Measurements from ENCODE around the gene MFSD2A.
"Not testable (repeated sequence)": the region's sequence is repeated elsewhere in the genome, so short reads cannot be mapped to it uniquely, and the experiment has no call there.

The MFSD2A gene

DNA sequence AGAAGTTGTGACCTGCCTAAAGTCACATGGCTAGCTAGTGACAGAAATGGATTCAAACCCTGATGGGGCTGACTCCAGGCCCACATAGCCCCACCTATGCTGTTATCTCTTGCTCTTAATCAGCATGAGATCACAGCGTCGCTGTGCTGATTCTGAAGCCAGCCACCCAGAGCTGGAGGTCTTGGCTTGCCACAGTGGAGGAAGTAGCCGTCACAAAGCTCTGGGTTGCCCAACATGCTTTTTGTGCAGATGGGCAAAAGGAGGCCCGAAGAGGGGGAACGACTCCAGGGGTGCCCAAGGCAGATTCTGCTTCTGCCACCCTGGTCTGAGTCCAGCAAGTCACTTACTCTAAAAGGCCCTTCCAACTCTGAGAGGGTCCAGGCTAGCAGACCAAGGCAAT lies 14.7 kb upstream of the MFSD2A start:
- FAIRE-seq = no peak
- no peak for DNase-seq (ENCODE audit: insufficient read length, low spot score)

DNA sequence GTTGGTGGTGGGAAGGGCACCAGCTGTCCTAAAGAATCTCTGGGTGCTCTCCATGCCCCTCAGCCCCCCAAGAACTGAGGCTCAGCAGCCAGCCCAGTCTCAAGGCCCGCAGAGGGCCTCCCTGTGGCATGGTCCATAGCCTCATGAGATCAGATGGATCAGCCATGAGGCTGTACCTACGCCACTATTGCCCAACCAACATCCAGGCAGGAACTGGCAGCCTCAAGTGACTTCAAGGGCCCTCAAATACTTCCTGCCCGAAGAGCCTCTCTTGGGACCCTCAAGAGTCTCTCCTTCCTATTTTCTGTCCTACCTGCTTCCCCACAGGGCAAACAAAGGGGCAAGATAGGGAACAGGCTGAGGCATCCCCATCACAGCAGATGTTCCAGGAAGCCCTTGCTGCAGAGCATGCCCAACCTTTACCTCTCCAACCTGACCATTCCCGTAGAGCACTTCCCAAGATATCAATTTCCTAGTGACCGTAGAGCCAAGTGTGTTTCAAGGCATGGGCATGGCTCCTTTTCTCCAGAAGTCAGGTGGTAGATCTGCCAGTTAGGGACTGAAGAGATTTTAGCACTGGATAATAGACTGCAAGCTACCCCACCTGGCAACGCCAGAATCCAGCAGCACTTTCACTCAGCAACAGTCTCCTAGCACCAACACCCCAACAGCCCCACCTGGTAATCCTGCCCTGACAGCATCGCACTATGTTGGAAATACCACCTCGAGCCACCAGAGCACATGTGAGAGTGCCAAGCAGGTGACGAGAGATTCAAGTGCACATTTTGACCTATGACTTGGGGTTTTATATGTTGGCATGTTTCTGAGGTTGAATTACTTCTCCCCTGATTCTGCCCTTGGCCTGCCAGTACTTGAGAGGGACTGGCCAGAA lies 13.7 kb upstream of the MFSD2A start:
- no peak for FAIRE-seq

DNA sequence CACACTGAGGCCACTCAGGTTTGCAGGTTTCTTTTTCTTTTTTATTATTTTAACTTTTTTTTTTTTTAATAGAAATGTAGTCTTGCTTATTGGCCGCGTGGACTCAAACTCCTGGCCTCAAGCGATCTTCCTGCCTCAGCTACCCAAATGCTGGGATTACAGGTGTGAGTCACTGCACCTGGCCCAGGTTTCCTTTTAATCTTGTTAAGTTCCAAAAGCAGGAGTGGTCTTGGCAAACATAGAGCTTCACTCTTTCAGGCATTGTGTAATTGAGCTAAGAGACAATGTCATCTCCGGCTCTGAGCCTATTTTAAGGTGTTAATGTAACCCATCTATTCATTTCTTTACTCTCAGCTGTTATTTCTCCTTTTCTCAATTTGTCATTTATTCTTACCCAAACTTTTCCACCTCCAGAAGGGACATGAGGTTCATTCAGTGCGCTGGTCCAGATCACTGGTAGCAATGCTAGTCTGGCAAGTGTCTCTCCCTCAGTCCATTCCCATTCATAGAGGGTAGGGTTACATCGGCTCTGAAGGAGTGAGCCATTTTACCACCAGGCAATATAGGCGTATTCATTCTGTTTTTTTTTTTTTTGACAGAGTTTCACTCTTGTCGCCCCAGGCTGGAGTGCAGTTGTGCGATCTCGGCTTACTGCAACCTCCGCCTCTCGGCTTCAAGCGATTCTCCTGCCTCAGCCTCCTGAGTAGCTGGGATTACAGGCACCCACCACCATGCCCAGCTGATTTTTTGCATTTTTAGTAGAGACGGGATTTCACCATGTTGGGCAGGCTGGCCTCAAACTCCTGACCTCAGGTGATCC lies 11.3 kb upstream of the MFSD2A start:
- FAIRE-seq (no peak), DNase-seq (ENCODE audit: insufficient read length, low spot score) (no peak)

More for the DNA sequence above, 13.7 kb upstream of the MFSD2A start:
- no peak for DNase-seq (ENCODE audit: insufficient read length, low spot score)

DNA sequence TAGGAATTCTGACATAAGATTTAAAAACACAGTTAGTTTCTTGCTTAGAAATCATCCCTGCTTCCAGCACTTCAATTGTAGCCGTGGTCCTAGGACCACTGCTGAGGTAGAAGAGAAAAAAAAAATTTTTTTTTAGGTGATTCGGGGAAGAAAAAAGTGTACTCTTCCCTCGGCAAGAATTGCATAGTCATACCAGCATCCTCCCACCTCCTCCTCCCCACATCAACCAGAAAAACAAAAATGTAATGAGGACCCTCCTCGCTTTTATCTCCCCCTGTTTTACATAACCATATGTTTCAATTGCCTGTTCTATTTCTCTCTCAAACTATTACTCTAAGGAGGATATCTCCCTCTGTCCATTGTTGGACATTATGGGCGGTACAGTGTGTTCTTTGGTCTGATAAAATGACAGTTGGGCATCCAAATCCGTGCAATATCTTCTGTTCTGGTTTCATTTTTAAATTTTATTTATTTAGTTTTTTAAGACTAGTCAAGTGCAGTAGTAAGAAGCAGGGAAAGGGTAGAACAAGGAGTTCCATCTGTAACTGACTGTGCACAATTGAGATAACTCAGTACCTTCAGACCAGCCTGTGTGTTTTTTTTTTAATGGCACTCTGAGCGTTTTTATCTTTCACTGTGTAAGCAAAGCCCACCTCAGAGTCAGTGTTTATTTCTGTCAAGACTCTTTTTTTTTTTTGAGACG lies 10.4 kb upstream of the MFSD2A start:
- FAIRE-seq (no peak), DNase-seq (ENCODE audit: insufficient read length, low spot score) (no peak)

DNA sequence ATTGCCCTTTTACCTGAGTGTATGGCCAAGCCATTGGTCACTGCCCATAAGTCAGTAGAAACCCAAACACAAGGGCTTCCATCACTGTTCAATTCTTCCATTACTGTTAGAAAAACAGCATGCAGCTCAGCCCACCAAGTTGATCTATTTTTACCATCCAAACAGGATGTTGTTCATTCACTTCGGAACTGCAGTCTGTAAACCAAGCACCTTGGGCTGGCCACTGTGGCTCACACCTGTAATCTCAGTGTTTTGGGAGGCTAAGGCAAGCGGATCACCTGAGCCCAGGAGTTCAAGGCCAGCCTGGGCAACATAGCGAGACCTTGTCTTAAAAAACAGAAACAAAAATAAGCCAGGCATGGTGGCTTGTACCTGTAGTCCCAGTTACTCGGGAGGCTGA lies 8.7 kb upstream of the MFSD2A start:
- FAIRE-seq = no peak

DNA sequence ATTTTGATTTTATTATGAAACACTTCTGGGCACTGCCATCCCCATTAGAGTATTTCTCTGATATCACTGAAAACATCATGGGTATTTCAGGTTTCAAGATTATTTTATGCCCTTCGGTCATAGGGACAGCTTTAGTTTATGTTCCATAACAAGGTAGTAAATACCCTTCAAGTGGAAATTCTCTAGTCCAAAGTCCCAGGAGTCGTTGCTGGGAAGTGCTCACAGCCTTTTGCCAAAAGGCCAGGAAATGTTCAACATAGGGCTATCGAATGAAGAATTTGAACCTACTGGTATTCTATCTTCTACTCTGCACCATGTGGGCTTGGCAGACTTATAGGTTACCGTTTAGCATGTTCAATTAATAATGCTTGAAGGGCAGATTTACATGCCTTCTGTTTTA lies 7.7 kb upstream of the MFSD2A start:
- FAIRE-seq = no peak
- DNase-seq (ENCODE audit: insufficient read length, low spot score) = no peak

More for the DNA sequence above, 8.7 kb upstream of the MFSD2A start:
- no peak for DNase-seq (ENCODE audit: insufficient read length, low spot score)

DNA sequence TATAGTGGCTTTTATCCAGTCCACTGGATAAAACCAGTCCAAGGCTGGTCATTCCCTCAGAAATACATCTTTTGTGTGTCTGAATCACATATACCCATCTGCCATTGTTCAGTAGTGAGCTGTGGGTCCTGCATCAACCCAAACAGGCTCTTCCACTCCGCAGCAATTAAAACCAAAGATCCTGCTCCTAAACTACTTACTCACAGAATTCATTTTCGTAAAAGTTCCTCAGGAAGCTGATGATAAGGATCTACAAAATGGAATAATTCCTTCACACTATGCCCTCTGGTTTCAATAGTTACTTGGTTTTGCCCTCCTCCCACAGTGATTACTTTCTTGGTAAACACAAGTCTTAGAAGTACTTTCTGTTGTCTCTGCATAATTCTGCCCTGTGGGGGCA lies 5.1 kb upstream of the MFSD2A start:
- FAIRE-seq = no peak
- no peak for DNase-seq (ENCODE audit: insufficient read length, low spot score)

DNA sequence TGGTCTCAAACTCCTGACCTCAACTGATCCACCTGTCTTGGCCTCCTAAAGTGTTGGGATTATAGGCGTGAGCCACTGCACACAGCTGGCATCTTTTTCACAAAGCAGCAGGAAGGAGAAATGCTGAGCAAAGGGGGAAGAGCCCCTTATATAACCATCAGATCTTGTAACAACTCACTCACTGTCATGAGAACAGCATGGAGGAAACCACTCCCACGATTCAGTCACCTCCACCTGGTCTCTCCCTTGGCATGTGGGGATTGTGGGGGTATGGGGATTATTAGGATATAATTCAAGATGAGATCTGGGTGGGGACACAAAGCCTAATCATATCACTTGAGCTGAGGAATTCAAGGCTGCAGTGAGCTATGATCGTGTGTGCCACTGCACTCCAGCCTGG lies 3.0 kb upstream of the MFSD2A start:
- DNase-seq (ENCODE audit: insufficient read length, low spot score) (no peak), FAIRE-seq (no peak)

DNA sequence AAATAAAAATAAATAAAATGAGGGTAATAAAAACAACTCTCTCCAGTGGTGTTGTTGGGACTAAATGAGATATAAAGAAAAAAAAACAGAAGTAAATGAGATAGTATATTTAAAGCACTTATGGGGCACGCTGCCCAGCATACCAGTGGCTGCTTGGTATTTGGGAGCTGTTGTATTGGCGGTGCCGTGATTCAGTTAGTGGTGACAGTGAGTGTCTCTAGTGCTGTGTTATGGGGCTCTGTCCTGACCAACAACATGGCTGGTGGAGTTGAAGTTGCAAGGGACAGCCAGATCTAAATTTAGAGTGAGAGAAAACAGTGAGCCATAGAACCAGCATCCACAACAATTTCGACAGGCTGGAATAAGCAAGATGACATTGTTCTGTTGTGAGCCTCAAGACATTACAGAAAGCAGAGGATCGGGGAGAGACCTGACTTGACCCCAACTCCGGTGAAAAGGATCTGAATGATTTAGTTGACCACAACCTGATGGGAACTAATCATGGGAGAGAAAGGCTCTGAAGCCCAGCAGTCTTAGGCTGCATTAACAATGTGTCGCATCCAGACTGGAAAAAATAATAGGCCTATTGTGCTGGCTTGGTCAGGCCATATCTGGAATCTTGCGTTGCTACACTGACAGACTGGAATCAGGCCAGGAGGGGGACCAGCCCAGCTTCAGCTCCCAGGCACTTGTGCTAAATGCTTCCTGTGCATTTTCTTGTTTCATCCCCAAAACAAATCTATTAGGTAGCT lies 2.4 kb upstream of the MFSD2A start:
- FAIRE-seq = no peak
- DNase-seq (ENCODE audit: insufficient read length, low spot score) = no peak

DNA sequence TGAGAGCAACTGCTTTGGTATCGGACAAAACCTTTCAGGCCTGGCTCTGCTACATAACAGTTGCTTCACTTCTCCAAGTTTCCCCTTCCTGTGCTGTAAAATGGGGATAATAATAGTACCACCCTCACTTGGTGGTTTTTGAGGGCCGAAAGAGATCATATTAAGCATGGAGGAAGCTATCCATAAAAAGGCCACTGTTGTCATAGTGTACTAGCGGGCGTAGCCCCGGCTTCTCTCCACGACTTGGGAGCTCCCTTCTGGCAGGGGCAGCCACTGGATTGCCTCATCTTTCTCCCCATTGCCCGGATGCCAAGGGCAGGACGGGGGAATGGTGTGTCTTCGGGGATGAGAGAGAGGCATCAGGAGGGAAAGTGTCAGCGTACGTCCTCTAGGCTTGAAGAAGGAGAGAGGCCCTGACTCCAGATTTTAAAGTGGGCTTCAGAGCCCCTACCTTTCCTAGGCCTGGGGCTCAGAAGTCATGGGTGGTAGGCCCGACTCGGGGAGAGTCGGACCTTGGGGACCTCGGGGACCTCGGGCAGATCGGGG lies 548 bp upstream of the MFSD2A start:
- FAIRE-seq (no peak), DNase-seq (ENCODE audit: insufficient read length, low spot score) (no peak)

DNA sequence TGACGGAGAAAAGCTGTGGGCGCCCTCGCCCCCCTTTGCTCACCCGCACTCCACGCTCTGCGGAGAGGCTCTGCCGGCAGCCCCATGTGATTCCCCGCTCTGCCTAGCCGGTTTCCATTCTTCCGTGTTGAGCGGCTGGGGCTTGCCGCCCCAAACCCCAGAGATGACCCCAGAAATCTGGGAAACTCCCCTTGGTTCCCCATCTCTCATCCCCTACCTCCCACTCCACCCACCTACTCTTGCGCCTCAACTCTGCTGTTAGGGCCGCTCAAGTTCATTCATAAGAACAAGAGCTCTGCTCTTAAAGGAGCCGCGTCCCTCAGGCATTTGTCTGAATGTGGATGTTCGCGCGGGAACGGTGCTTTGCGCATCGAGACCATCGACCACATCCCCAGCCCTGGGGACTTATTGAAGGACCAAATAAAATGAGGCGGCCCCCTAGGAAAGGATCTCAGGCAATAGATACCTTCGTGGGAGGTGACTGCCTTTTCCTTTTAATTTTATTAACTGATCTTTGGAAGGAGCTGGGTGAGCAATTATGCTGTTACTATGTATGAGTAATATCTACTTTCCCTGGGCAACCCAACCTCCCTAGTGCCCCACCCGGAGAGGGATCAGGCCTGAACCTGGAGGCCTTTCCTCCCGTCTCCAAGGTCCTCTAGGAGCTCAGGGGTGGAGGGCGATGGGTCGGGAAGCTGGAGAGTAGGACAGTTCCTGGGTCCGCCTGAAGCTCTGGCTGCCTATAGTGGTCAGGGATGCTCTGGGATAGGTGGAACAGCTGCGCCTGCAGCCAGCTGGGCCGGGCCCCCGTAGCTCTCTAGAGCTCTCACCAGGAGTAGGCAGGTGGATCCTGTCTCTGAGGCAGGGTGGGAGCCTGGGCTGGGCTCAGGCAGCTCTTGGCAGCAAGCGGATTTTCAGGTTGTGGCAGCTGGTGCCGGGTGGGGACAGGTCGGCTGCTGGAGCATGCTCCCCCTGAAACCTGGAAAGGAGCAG lies 898 bp downstream of the MFSD2A start:
- DNase-seq (ENCODE audit: insufficient read length, low spot score) (peak; percentile 45), FAIRE-seq (no peak)

DNA sequence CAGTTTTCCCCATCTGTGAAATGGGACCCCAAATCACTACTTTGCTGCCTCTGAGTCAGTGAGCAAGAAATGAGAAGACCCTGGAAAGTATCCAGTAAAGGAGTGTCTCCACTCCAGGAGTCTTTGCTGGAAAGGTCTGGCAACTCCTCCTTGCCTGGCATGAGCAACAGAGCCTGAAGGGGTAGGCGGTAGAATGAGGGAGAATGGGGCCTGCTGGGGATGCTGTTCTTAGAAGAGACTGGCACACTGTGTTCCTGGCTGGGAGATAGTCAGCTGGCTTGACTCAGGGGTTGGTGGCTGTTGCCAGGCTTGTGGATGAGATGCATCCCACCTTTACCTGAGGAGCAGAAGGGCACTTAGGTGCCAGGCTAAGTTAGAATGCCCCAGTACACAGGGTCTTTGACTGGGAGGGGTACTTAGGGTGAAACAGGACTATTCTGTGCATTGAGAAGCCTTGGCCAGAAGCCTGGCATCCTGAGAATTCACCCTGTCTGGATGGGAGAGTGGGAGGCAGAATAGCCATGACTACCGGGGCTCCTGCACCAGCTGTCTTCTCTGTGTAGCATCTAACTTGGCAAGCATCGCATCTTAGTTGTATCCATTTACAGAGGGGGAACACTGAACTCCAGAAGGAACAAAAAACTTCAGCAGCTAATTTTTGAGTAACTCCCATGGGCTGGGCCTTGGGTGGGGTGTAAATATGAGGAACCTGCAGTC lies 2.5 kb downstream of the MFSD2A start:
- DNase-seq (ENCODE audit: insufficient read length, low spot score) = no peak
- no peak for FAIRE-seq

DNA sequence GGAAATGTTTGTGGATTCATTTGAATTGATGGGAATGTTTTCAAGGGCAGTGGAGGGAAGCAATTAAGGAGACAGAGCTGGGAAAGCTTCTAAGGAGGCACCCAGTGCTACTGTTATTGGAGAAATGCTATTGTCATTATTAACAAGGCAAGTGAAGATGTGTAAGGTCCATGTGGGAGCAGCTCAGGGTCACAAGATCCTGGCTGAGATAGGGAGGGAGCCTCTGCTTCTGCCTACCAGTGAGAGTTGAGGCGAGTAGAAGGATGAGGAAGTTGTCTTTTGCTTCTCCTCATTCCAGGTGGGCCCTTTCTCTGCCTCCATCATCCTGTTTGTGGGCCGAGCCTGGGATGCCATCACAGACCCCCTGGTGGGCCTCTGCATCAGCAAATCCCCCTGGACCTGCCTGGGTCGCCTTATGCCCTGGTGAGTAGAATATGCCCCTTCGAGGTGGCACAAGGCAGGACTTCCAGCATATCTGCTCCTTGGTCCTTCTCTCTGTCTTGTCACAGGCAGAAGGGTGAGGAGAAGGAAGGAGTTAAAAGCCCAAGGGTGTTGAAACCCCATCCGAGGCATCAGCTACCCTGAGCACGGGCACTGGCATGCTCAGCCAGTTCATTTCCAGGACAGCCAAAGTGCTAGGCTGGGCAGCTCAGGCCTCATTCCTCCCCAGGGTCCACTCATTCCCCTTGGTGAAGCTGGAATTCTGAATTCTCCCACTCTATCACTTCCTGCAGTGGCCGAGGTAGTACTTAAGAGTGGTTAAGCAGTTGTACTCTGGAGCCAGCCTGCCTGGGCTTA lies 3.7 kb downstream of the MFSD2A start:
- DNase-seq (ENCODE audit: insufficient read length, low spot score) = no peak
- FAIRE-seq = no peak

DNA sequence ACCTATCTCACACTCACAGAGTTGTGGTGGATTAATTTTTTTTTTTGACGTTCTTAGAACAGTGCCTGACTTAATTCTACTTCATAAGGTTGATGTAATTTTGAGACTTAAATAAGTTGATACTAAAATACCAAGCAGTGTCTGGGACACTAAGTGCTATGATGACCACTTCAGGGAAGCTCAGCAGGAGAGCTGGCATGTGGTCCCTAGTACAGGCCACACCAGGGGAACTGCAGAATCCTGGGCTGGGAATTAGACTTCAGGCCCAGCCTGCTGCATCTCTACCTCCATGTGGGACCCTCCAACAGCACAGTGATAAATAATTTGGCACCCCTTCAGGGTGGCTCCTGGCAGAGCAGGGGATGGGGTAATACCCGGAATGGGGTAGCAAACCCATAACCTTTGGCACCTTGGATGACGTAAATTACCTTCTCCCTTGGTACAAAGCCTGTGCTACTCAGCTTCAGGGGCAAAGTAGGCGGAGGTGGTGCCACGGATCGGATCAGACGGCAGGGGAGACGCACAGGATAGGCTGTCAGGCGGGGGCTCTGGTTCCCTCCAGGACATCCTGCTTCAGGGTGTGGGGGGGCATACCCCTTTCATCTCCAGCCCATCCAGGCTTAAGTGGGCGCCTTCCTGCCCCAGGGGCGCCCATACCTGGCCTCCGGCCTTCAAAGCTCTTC lies 4.8 kb downstream of the MFSD2A start:
- FAIRE-seq = no peak
- DNase-seq (ENCODE audit: insufficient read length, low spot score) = no peak

DNA sequence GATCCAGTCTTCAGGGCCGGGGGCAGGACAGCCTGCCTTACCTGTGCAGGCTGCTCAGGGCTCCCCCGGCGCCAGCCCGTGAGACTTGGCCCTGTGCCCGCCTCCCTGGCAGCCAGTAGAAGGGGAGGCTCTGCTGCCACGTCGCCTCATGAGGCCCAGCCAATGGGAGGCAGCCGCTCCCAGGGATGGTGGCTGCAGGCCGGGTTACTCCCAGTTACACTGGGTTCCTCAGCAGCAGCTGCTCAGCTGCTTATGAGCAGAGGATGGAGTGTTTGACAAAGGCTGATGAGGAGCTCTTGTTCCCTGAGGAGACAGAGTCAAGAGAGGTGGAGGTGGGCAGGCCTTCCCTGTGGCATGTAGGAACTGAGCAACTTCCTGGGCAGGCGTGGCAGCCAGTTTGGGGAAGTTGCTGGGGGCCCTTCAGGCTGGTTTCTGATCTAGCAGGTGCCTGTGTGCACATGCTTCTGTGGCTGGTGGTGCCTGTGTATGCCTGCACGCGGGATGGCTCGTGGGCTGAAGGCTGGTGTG lies 5.5 kb downstream of the MFSD2A start:
- no peak for FAIRE-seq

DNA sequence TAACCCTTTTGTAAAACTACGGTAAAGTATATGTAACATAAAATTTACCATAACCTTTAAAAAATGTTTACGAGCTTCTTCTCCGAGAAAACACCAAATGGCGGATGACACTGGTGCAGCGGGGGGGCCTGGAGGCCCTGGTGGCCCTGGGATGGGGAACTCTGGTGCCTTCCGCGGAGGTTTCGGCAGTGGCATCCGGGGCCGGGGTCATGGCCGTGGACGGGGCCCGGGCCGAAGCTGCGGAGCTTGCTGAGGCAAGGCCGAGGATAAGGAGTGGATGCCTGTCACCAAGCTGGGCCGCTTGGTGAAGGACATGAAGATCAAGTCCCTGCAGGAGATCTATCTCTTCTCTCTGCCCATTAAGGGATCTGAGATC lies 7.5 kb downstream of the MFSD2A start:
- no peak for DNase-seq (ENCODE audit: insufficient read length, low spot score)
- no peak for FAIRE-seq

More for the DNA sequence above, 5.5 kb downstream of the MFSD2A start:
- DNase-seq (ENCODE audit: insufficient read length, low spot score) = no peak

DNA sequence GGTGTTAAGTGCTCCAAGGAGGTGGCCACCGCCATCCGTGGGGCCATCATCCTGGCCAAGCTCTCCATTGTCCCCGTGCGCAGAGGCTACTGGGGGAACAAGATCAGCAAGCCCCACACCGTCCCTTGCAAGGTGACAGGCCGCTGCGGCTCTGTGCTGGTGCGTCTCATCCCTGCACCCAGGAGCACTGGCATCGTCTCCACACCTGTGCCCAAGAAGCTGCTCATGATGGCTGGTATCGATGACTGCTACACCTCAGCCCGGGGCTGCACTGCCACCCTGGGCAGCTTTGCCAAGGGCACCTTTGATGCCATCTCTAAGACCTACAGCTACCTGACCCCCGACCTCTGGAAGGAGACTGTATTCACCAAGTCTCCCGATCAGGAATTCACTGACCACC lies 8.0 kb downstream of the MFSD2A start:
- not testable (repeated sequence) for FAIRE-seq

More for the DNA sequence above, 8.0 kb downstream of the MFSD2A start:
- not testable (repeated sequence) for DNase-seq (ENCODE audit: insufficient read length, low spot score)

Data from HTR-8/SVneo (cell line).